Measurements from ENCODE around the gene TFCP2L1. TPM values are rescaled to one million over a fixed set of nuclear protein-coding genes. Genes with fewer than 3 reads are reported as not detected.
A peak's percentile ranks its signal among the peaks of the same experiment; 100 is the strongest.

The TFCP2L1 gene
- total and polyA plus RNA-seq, 8 donors: 2.0 to 7.7 (median 4.5) TPM

- FAIRE-seq (no peak), ATAC-seq (no peak), DNase-seq (peak in 1 of 6 donors; percentile 20)
- Histone ChIP-seq H3K4me1 (no peaks in the 10 kb centered on the region), H3K9me3 (no peaks in the 10 kb centered on the region), H3K27me3 (no peaks in the 10 kb centered on the region), H3K4me3 (no peak overlapping the region), H3K36me3 (no peaks in the 10 kb centered on the region), H3K27ac (no peak overlapping the region)
- TF ChIP-seq CTCF (IDR thresholded peaks at IDR 0.05): no peak
- intact Hi-C loops (cut with DNase I): no loop called here
- 89 to 94% methylated on average over 10 of the region's 10 CpGs for WGBS, 2 donors
These were observed 85.6 kb downstream of the TFCP2L1 start for GRCh38 chr2:121199281-121200010.

- H3K27ac ChIP-seq: peak overlapping the region in 2 of 4 donors; percentile 23 to 44
- no peaks in the 10 kb centered on the region for H3K9me3 ChIP-seq
- H3K27me3 ChIP-seq: no peaks in the 10 kb centered on the region
- intact Hi-C loops (cut with DNase I): no loop called here
- DNase-seq: peak in 1 of 6 donors; percentile 44
- FAIRE-seq: no peak
- no peaks in the 10 kb centered on the region for H3K4me1 ChIP-seq
- WGBS, 2 donors: 82 to 91% methylated on average over 19 of the region's 19 CpGs
- H3K4me3 ChIP-seq: no peak overlapping the region
- TF ChIP-seq CTCF (IDR thresholded peaks at IDR 0.05): no peak
- ATAC-seq: peak; percentile 38 to 91 (median 80)
- H3K36me3 ChIP-seq: no peaks in the 10 kb centered on the region
These were observed 87.5 kb downstream of the TFCP2L1 start for GRCh38 chr2:121197369-121198091.

GRCh38 chr2:121196849-121197155 lies 88.2 kb downstream of the TFCP2L1 start:
- Histone ChIP-seq H3K36me3 (no peaks in the 10 kb centered on the region), H3K9me3 (no peaks in the 10 kb centered on the region), H3K4me1 (no peaks in the 10 kb centered on the region), H3K27me3 (no peaks in the 10 kb centered on the region), H3K27ac (no peak overlapping the region), H3K4me3 (no peak overlapping the region)
- intact Hi-C loops (cut with DNase I): no loop called here
- ATAC-seq (no peak), FAIRE-seq (no peak), DNase-seq (peak in 1 of 6 donors; percentile 47)
- no peak for TF ChIP-seq CTCF (IDR thresholded peaks at IDR 0.05)
- WGBS, 2 donors: 91 to 93% methylated on average over 8 of the region's 8 CpGs

GRCh38 chr2:121196132-121196848 lies 88.7 kb downstream of the TFCP2L1 start:
- no peaks in the 10 kb centered on the region for H3K9me3 ChIP-seq
- WGBS, 2 donors: 73 to 77% methylated on average over 19 of the region's 19 CpGs
- peak in 1 of 6 donors; percentile 45 for DNase-seq
- no peak for TF ChIP-seq CTCF (IDR thresholded peaks at IDR 0.05)
- peak in 2 of 4 donors; percentile 13 to 42 for ATAC-seq
- H3K27me3 ChIP-seq: no peaks in the 10 kb centered on the region
- no peak for FAIRE-seq
- H3K4me3 ChIP-seq: no peak overlapping the region
- H3K36me3 ChIP-seq: no peaks in the 10 kb centered on the region
- no peak overlapping the region for H3K27ac ChIP-seq
- intact Hi-C loops (cut with DNase I): no loop called here
- H3K4me1 ChIP-seq: no peaks in the 10 kb centered on the region

Measured in pancreas (tissue), 10 donors.